DND-41 (cell line): ENCODE results near the gene ZNRF4.

ENCODE experiments used
- CTCF ChIP-seq: IDR thresholded peaks from 2 replicates; pipeline ENCODE4 v1.5.1; 2012; ENCODE audit warnings: borderline replicate concordance, low read length, moderate library complexity, mild to moderate bottlenecking; ENCODE audit not compliant: poor library complexity, severe bottlenecking; ENCODE audit errors: extremely low read depth
- EZH2 ChIP-seq: IDR thresholded peaks from 3 replicates; pipeline ENCODE4 v1.6.1; 2012; ENCODE audit warnings: borderline replicate concordance, low read depth, mild to moderate bottlenecking, moderate library complexity, low read length, inconsistent platforms; ENCODE audit not compliant: severe bottlenecking

- TF ChIP-seq CTCF, result no peak
- TF ChIP-seq EZH2, result no peak
These were observed 10.8 kb upstream of the ZNRF4 start for GRCh38 chr19:5444431-5444830.
